HG02840 (cell line): ENCODE measurements around the gene MTIF2.
"Not testable (repeated sequence)": the region's sequence is repeated elsewhere in the genome, so short reads cannot be mapped to it uniquely, and the experiment has no call there.

Source experiments
- ATAC-seq: cut with Tn5 transposase; IDR thresholded peaks from one replicate; pipeline ENCODE4 v1.9.1; 2021; ENCODE audit warnings: mild to moderate bottlenecking, moderate library complexity, moderate number of reproducible peaks; ENCODE audit not compliant: unreplicated experiment, low FRiP score

Gene MTIF2

DNA sequence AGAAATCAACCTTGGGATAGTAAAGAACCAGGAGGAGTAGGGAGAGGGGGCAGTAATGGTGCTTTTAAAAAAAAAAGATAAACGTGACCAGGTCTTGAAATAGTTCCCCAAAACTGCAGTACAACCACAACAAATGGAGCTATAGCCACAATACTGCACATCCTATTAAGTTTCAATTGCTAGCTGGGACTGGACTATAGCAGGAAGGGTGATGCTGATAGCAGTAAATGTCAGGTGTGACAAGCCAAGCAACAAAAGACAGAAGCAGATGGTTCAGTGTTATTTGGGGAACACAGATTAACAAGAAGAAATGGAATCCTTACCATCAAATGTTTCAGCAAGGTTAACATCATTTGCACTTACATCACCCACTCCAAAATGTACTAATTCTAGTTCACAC, 26.4 kb downstream of the MTIF2 start:
- no peak for ATAC-seq

DNA sequence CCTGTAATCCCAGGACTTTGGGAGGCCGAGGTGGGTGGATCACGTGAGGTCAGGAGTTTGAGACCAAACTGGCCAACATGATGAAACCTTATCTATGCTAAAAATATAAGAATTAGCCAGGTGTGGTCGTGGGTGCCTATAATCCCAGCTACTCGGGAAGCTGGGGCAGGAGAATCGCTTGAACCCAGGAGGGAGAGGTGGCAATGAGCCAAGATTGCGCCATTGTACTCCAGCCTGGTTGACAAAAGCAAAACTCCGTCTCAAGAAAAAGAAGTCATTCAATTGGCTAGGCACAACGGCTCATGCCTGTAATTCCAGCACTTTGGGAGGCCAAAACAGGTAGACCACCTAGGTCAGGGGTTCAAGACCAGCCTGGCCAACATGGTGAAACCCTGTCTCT, 27.4 kb downstream of the MTIF2 start:
- not testable (repeated sequence) for ATAC-seq

DNA sequence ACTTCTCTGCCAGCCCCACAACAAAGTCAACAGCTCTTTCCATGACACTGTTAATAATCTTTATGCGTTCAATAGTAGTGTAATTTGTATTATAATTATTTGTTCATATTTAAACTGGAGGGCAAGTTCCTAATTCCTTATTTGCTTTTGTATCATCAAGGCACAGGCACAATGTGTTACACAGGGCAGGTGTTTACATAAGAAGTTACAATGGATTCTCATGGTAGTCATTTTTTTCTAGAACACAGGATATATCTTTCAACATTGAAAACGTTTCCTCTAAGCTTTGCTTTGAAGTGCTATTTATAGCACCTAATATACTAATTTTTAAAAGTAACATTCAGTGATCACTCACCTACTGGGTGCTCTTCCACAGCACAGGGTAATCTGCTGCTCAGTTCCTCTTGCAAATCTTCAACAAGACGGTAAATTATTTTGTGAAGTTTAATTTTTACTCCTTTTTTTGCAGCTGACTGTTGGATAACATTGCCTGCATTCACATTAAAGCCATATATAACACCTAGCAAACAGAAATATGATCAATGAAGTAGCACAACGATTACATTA, 29.3 kb downstream of the MTIF2 start:
- no peak for ATAC-seq

DNA sequence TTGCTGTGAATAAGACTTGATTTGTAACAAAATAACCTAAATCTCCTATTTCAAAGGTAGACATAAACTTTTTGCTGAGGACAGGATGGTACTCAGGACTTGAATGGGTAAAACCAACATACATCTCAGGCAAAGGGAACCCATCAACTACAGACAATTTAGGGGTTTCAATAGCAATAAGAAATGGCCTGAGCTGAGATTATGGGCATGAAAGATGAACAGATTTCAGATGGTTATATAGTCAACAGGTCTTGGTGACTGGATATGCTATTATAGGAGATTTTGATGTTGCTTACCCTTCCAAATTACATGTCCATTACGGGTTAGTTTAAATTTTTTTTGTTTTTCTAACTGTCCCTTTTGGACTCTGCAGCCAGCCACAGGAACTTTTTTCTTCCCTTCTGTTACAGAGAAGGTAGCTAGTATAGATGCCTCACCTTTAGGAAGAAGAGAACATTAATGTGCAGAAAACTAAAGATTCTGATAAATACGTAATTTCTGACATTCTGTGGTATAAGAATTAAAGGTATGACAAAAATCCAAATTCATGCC, 32.0 kb downstream of the MTIF2 start:
- ATAC-seq: no peak

DNA sequence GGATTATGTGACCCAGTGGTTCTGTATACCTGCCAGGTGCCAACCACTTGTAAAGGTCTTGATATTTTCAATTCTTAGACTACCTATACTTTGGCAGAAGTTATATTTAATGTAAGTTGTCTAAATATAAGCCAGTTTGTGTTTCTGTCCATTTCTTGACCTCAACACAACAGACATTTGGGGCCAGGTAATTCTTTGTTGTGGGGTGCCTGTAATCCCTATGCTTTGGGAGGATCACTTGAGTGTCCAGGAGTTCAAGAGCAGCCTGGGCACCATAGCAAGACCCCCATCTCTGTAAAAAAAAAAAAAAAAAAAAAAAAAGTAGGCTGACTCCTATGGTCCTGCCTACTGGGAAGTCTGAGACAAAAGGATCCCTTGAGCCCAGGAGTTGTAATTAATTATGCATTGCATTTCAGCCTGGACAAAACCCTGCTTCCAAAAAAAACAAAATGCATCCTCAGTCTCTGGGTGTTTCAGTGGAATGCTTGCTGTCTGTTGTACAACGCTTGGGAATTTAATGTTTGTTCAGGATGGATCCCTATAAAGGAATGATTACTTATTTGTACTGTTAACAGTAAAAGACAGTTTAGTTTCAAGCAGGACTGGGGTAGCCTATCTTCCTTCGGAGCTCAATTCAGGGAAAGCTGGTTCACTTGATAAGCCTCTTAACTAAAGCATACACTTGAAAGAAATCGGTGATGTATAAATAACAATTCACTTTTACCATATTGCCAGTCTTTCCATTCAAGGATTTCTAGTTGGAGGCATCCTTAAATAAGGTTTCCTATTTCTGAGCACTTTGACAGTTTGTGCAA, 33.1 kb downstream of the MTIF2 start:
- no peak for ATAC-seq

DNA sequence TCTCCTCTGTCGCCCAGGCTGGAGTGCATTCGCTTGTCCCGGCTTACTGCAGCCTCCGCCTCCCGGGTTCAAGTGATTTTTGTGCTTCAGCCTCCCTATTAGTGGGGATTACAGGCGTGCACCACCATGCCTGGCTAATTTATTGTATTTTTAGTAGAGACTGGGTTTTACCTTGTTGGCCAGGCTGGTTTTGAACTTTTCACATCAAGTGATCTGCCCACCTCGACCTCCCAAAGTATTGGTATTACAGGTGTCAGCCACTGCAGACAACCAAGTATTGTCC, 35.4 kb downstream of the MTIF2 start:
- ATAC-seq: no peak

DNA sequence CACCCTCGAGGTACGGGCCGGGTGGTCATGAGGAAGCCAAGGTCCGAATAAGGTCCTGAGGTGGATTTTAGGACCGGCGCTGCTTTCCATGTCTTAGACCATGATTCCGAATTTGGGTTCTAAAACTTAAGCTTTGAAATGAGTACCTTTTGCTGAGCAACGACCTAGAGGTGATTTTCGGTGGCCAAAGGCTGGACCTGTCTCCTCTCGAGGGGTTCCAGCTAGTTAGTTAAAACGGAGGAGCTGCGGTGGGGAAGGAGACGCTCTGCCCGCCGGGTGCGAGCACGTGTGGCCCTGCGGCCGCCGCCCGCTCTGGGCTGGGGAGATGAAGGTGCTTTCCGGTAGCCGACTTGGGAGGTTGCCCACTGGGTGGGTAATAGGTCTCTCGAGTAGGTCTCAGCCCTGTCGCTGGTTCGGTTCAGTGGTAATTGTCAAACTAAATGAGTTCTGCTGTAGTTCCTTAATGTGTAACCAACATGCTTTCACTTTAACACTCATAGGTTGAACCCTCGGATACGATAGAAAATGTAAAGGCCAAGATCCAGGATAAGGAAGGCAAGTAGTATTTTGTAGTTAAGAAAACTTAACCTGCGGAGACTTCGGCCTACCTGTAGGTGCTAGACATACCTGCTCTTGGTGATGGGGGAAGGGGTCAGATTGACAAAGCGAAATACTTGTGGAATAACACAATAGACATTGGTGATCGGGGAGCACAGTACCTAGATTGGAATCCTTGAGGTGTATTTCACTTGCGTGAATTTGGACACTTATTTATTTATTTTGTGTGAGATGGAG, 36.0 kb downstream of the MTIF2 start:
- peak; percentile 25 for ATAC-seq

DNA sequence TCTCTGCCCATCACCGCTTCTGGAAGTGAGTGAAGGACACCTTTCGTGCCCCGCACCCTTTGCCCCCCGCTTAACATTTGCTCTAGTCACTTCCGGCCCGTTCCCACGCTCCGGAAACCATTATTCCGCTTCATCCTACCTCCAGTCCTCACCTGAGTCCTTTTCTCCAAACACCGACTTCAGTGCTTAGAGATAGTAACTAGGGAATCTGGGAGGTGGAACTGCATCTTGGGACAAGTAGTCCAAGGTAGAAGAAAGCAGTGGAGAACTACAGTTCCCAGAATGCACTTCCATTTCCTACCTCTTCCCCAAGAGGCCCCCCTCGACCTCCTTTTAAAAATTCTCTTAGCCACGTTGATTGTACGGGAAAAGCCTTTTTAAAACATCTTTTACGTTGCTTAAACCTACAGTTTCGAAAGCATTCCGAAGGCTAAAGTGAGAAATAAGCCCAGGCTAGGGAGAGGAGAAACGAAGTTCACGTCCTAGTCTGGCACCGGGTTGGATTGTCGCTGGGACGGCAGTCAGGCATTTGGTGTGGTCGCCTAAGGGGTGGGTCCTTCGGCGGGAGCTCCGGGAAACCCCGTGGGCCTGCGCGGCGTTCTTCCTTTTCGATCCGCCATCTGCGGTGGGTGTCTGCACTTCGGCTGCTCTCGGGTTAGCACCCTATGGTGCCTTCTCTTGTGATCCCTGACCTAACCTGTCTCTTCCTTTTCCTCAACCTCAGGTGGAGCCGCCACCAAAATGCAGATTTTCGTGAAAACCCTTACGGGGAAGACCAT, 36.8 kb downstream of the MTIF2 start, which contains the start of the genes CLHC1 and RPS27A:
Gene CLHC1, minus strand, starts transcription at position 210 of the 779 bp plus-strand sequence. CDS start 9,882 bp downstream, outside the sequence.
Gene RPS27A, plus strand, starts transcription at position 605 of the 779 bp plus-strand sequence. Its CDS starts 137 bp downstream, at position 742.
- ATAC-seq: peak; percentile 89

DNA sequence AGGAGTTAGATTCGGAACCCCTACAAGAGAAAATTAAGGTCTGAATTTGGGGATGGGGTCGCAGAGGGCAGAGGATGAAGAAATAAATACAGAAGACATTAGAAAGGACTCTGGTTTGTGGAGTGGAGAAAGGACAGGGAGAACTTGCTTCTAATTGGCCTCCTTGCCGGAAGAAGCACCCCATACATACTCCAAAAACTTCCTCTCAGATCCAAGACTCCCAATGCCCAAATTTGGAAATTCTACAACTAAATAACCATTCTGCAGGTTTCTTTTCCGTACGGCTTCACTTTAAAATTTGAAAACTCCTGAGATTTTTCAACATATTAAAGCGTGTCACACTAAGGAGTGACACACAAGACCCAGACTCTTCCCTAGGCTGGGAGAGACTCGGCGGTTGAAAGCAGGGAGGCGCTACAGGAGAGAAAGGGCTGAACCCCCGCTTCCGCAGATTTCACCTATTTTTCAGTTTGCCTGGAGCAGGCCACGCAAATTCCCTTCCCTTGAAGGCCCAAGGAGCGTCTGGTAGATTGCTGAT, 37.4 kb downstream of the MTIF2 start:
- ATAC-seq: no peak

DNA sequence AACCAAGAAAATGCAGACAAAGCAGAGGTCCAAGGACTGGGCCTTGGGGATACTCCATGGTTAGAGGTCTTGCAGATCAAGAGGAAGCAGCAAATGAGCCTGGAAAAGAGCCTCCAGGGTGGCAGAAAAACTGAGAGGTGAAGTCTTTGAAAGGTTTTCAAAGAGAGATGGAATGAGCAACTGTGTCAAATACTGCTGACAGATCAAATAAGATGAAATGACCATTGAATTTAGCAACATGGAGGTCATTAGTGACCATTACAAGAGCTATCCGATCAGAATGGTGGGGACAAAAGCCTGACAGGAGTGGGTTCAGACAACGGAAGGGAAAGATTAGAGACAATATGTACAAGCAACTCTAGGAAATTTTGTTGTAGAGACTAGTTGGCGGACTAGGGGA, 38.5 kb downstream of the MTIF2 start:
- ATAC-seq: no peak

DNA sequence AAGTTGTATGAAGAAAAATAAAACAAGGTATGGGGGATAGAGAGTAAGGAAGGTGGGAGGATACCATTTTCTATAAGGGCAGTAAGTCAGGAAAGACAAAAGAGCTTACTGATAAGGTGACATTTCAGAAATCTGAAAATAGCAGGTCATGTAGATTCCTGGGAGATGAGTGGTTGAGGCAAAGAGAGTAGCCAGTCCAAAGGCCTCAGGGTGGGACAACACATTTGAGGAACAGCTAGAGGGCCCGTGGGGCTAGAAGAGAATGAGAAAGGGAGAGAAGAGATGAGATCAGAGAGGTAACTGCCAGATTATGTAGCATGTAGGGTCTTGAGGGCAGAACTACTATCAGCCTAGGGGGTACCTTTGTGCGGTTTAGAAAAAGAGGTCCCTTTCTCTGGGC, 39.8 kb downstream of the MTIF2 start:
- ATAC-seq: no peak

DNA sequence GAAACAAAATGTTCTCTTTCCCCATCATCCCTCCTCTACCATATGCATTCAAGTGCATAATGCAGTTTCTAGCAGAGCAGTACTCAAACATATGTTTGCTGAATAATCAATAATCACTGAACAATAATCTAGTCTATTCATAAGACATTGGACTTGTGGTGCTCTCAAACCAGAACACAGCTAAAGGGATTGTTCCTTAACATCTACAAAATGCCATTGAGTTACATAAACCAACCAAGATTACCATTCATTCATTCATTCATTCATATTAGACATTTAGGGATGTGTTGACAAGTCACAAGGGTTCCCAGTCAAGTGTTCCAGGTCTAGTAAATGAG, 40.8 kb downstream of the MTIF2 start:
- ATAC-seq: no peak

DNA sequence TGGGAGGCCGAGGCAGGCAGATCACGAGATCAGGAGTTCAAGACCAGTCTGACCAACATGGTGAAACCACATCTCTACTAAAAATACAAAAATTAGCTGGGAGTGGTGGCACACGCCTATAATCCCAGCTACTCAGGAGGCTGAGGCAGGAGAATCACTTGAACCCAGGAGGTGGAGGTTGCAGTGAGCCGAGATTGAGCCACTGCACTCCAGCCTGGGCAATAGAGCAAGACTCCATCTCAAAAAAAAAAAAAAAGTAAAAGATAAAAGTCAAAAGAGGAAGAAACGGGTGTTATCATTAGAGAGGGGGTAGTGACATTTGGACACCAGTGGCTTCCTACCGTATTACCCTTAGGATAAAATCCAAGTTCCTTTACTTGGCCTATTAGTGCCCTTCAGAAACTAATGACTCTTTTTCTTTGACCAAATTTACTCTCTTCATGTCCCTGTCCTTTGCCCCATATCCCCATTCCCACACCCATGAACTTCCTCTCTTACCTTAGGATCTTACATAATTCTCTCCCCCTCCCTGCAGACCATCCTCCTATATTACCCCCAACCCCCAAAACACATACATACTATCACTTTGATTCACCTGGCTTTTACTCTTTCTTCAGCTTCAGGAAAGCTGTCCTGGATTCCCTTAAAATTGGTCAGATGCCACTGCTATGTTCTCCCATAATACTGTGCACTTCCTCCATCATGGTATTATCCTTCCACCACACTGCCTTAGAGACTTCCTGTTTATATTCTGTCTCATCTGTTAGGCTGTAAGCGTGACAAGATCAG, 41.4 kb downstream of the MTIF2 start:
- not testable (repeated sequence) for ATAC-seq

DNA sequence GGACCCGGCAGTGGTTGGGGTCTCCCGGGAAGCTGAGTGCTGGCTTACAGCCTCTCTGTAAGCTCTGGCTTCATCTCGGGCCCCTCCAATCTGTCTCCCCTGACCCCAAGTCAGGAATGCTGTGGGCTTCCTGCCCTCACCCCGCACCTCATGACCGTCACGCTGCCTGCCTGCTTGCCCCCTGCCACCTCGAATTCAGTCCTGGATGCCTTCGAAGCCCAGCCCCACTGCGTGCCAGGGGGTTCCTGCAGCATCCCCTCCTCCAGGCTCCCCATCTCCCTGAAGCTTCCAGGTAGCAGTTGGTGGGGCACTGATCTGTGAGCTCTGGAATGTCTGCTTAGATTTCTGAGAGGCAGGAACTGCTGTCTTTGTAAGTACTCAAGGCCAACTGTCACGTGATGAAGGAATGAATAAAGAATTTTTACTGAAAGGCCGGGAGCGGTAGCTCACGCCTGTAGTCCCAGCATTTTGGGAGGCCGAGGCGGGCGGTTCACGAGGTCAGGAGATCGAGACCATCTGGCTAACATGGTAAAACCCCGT, 43.5 kb downstream of the MTIF2 start:
- ATAC-seq: no peak

DNA sequence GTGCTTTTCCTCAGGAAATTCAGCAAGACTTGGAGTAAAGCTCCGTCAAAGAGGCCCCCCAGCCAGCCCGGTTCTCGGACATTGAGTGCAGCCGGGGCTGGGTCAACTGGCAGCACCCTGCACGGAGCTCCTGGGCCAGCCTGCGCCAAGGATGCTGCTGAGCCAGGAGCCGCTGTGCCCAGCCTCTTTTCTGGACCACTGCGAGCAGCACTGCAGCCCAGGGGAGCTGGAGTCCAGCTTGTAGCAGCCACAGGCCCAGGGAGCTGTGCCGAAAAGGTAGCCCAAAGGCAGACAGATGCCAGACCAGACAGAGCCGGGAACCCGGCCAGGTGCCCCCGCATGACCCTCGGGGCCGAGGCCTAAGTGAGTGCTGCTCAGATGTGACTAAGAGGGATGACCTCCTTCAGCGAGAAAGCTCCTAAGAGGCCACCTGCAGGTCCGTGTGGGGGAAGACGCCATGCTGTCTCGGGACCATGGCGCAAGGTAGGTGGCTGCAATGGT, 44.2 kb downstream of the MTIF2 start:
- ATAC-seq: no peak

DNA sequence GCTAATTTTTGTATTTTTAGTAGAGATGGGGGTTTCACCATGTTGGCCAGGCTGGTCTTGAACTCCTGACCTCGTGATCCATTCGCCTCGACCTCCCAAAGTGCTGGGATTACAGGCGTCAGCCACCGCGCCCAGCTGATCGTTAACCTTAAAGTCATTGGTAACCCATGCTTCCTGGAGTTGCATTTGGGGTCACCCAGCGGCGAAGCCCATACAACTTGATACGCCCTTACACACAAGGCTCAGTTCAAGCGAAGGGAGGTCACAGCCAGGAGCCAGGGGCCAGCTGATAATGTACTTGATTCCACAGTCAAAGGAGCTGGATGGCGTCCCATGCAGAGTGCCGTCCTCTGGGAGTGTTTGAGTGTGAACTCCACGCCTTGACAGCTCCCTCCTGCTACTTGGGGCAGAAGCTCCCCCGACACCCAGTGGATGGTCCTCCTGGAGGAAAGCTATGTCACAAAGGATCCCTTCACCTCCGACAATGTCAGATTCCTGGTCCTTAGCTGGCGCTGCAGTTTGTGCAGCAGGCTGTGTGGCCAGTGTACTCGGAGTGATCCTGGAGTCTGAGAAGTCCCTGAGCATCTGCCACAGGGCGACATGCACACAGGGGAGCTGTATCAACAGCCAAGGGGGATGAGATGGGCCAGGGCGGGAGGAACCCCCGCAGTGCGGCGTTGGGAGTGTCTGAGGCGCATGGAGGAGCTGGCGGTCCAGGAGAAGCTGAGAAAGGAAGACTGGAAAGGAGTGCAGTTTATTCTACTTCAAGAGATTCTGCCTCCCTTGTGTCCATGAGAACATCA, 44.9 kb downstream of the MTIF2 start:
- ATAC-seq: no peak

DNA sequence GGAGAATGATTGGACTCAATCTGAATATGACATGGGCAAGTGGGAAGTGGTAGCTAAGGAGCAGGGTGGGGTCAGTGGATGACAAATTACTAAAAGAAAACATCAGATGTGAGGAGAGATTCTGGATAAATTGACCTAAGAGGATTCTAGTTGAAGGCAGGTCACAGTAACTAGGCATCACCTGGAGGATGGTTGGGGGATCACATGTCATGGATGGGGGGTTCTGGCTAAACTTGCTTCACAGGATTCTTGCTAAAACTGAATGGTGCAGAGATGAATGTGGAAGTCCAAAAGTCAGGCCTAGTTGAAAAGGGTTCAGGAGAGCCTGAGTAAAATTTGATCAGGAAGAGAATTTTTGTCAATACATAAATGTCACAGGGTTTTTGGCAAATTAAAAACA, 55.2 kb downstream of the MTIF2 start:
- no peak for ATAC-seq

DNA sequence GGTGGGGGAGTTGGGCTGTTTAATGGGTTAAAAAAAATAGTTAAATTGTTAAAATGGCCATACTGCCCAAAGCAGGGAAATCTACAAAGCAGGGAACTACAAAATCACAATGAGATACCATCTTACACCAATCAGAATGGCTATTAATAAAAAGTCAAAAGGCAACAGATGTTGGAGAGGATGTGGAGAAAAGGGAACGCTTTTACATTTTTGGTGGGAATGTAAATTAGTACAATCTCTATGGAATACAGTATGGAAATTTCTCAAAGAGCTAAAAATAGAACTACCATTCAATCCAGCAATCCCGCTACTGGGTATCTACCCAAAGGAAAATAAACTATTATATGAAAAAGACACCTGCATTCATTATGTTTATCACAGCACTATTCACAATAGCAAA, 64.1 kb downstream of the MTIF2 start:
- ATAC-seq: no peak
